Transverse colon (tissue), 4 donors: ENCODE results near the gene PLK2. TPM values are rescaled to one million over a fixed set of nuclear protein-coding genes. Genes with fewer than 3 reads are reported as not detected.
A peak's percentile ranks its signal among the peaks of the same experiment; 100 is the strongest.

Source experiments
- DNase-seq: peaks from one replicate; pipeline ENCODE4 v3.0.0-alpha.2; 2019
- H3K27ac ChIP-seq, 4 donors: fragments of 200-600 bp; sonication (generic); 2 replicates each; pipeline ENCODE4 v1.5.1; 2016 to 2018; ENCODE audit warnings: inconsistent platforms in 4 of 4
- H3K27me3 ChIP-seq: fragments of 200-600 bp; sonication (generic); 2 replicates; pipeline ENCODE4 v1.5.1; 2017; ENCODE audit warnings: inconsistent platforms
- H3K36me3 ChIP-seq, 4 donors: fragments of 200-600 bp; sonication (generic); 2 replicates each; pipeline ENCODE4 v1.5.1; 2017 to 2019; ENCODE audit warnings: inconsistent platforms in 4 of 4
- H3K4me1 ChIP-seq, 4 donors: fragments of 200-600 bp; sonication (generic); 2 replicates each; pipeline ENCODE4 v1.5.1; 2017 to 2020; ENCODE audit warnings: inconsistent platforms in 4 of 4
- H3K4me3 ChIP-seq, 4 donors: fragments of 200-600 bp; sonication (generic); 1 replicate in 1 of 4; 2 replicates in 3 of 4; pipeline versions ENCODE4 v1.5.1 to v1.6.1; 2017 to 2019; ENCODE audit warnings: inconsistent platforms in 4 of 4
- H3K9me3 ChIP-seq, 2 donors: fragments of 200-600 bp; sonication (generic); 2 replicates each; pipeline ENCODE4 v1.5.1; 2017 to 2019; ENCODE audit warnings: inconsistent platforms in 2 of 2
- CTCF ChIP-seq, 5 experiments: fragments of 200-600 bp in 3 of 5; fragments of 450-650 bp in 2 of 5; sonication (generic) in 3 of 5; IDR thresholded peaks; 1 replicate in 2 of 5; 2 replicates in 3 of 5; pipeline ENCODE4 v1.5.1; 2016 to 2017; ENCODE audit warnings: antibody characterized with exemption in 5 of 5, inconsistent platforms in 3 of 5, mild to moderate bottlenecking in 2 of 5, moderate library complexity in 1 of 5
- EP300 ChIP-seq: sonication (generic); formaldehyde crosslinking; IDR thresholded peaks from one replicate; pipeline ENCODE4 v1.6.1; 2017; ENCODE audit warnings: antibody characterized with exemption, low read depth
- POLR2A ChIP-seq: fragments of 450-650 bp; IDR thresholded peaks from one replicate; pipeline ENCODE4 v1.6.1; 2016; ENCODE audit warnings: antibody characterized with exemption, mild to moderate bottlenecking, moderate library complexity
- POLR2AphosphoS5 ChIP-seq, 3 donors: sonication (generic); formaldehyde crosslinking; IDR thresholded peaks; one replicate each; pipeline ENCODE4 v1.6.1; 2016; ENCODE audit warnings: antibody characterized with exemption in 3 of 3
- WGBS, 2 donors: methylation state at CpG; one replicate each; pipeline ENCODE4 v1.1.5; 2018; ENCODE audit warnings: low coverage in 1 of 2; 5-methylcytosine and 5-hydroxymethylcytosine counted together
- in situ Hi-C, 4 donors: fragments of 200-750 bp; cut with MboI; loops; one replicate each; pipeline versions ENCODE4 v1.15.0 to v1.15.1; 2017; ENCODE audit warnings: low sequenced_read_pairs in 3 of 4, low pct_ligation_motif_present in 1 of 4, low pct_unique_long_range_greater_than_20kb in 1 of 4
- intact Hi-C: fragments of 100-400 bp; cut with DNase I; formaldehyde crosslinking; loops from one replicate; pipeline ENCODE4 v1.15.1; 2023; ENCODE audit warnings: low total_unique reads
- total RNA-seq, 4 donors: library from RNA; depleted of rRNA; stranded (reverse); fragments of >200 nt; gene quantifications; one replicate each; pipeline ENCODE4 v1.1.0, GENCODE V29; 2016

The PLK2 gene
- total RNA-seq, 4 donors from 2014 or later: 6.0 to 78.6 (median 40.6) TPM

DNA sequence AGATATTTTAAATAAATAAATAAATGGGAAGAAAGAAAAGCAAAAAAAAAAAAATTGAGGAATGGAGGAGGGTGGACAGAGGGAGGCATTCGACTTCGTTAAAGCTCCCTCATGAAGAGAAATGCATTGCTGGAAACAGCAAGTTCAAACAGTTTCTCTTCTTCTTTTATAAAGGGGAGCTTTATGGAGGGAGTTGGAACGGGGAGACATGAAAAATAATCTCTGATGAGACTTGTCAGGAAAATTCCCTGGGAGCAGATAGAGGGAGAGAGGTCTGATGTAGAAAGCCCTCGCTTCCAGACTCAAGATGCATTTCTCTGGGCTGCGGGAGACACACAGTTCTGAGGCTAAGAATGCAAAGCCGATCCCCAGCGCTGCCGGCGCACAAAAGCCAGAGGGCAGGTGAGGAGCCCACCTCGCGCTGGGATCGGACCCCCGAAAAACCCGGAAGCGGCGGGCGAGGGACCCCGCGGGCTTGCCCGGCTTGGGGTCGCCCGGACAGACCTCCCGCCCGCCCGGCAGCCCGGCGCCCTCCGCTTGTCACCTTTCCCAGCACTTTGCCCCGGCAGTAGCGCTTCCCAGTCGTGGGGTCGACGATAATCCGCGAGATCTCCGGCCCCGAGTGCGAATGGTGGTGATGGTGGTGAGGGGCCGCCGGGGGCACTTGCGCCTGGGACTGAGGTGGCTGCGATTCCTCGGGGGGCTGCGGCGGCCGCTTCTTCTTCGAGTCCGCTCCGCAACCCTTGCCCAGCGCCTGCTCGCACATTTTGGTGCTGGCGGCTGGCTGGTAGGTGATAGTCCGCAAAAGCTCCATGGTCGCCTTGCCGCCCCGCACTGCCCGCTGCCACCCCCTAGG, 512 bp downstream of the PLK2 start:
- TF ChIP-seq EP300: no peak
- no peak for TF ChIP-seq CTCF (IDR thresholded peaks at IDR 0.05)
- TF ChIP-seq POLR2AphosphoS5 (IDR thresholded peaks at IDR 0.05): no peak
- no peak for TF ChIP-seq POLR2A
- H3K4me3 ChIP-seq: peak overlapping the region; percentile 76 to 90 (median 82)
- peak; percentile 29 for DNase-seq
- intact Hi-C loops (loop anchor here (1.0 to 5.0 kb wide), 3 partner anchors 682 to 1282 kb away; no protein-coding TSS in a partner anchor), in situ Hi-C loops (loop anchor here (10.0 to 25.0 kb wide), 7 partner anchors 572 to 1165 kb away; no protein-coding TSS in a partner anchor)
- peaks cover 0 to 9% (median 0%) of the 10 kb centered on the region in 4 donors for H3K36me3 ChIP-seq
- H3K27ac ChIP-seq: peak overlapping the region; percentile 93 to 97 (median 96)
- WGBS, 2 donors: 0 to 1% methylated on average over 4 to 30 of the region's 57 CpGs
- no peaks in the 10 kb centered on the region for H3K27me3 ChIP-seq
- peaks cover 0 to 27% (median 10%) of the 10 kb centered on the region in 4 donors for H3K4me1 ChIP-seq
- no peaks in the 10 kb centered on the region for H3K9me3 ChIP-seq

GRCh38 chr5:58458743-58459145, 1.1 kb downstream of the PLK2 start:
- Histone ChIP-seq H3K36me3 (peaks cover 0 to 9% (median 0%) of the 10 kb centered on the region in 4 donors), H3K27ac (peak overlapping the region; percentile 93 to 97 (median 96)), H3K27me3 (no peaks in the 10 kb centered on the region), H3K9me3 (no peaks in the 10 kb centered on the region), H3K4me3 (peak overlapping the region in 3 of 4 donors; percentile 80 to 90 (median 85)), H3K4me1 (peaks cover 0 to 33% (median 13%) of the 10 kb centered on the region in 4 donors)
- no peak for TF ChIP-seq CTCF (IDR thresholded peaks at IDR 0.05)
- TF ChIP-seq POLR2A: no peak
- no peak for TF ChIP-seq EP300
- TF ChIP-seq POLR2AphosphoS5 (IDR thresholded peaks at IDR 0.05): no peak
- no peak for DNase-seq
- WGBS, 2 donors: 13 to 15% methylated on average over 8 to 9 of the region's 9 CpGs
- in situ Hi-C loops (loop anchor here (10.0 to 25.0 kb wide), 5 partner anchors 571 to 1154 kb away; no protein-coding TSS in a partner anchor), intact Hi-C loops (loop anchor here (5.0 kb wide), 1 partner anchor 1281 kb away; no protein-coding TSS in a partner anchor)

DNA sequence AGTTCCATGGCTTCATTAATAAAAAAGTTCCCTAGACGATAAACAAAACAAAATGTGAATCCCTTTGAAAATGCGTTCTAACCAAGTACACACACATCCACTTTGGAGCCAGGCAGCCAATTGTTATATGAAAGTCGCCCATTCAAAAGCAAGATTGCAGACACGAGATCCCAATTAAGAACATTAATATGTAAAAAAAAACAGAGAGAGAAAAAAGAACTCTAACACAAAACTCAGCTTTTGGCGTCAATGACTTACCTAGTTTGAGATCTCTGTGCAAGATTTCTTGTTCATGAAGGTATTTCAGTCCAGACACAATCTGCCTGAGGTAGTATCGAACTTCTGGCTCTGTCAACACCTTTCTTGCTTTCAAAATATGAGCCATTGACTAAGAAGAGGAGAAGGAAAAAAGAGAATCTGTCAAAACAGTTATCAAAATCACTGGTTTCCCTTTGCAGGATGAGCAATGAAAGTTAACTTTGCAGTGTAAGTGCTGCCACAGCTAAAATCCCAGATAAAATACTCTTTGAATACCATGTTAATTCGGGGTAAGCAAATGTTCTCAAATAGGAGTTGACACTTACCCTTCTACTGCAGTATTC, 1.6 kb downstream of the PLK2 start:
- Histone ChIP-seq H3K4me3 (peak overlapping the region in 3 of 4 donors; percentile 80 to 90 (median 85)), H3K27ac (peak overlapping the region; percentile 93 to 97 (median 96)), H3K27me3 (no peaks in the 10 kb centered on the region), H3K36me3 (peaks cover 0 to 9% (median 0%) of the 10 kb centered on the region in 4 donors), H3K4me1 (peaks cover 0 to 38% (median 13%) of the 10 kb centered on the region in 4 donors), H3K9me3 (no peaks in the 10 kb centered on the region)
- 62 to 71% methylated on average over 6 to 7 of the region's 7 CpGs for WGBS, 2 donors
- TF ChIP-seq POLR2A (no peak), EP300 (no peak), POLR2AphosphoS5 (IDR thresholded peaks at IDR 0.05) (no peak), CTCF (IDR thresholded peaks at IDR 0.05) (no peak)
- no peak for DNase-seq
- in situ Hi-C loops: loop anchor here (10.0 to 25.0 kb wide), 5 partner anchors 571 to 1153 kb away; no protein-coding TSS in a partner anchor
- intact Hi-C loops: loop anchor here (5.0 kb wide), 1 partner anchor 1281 kb away; no protein-coding TSS in a partner anchor

GRCh38 chr5:58457050-58457449, 2.8 kb downstream of the PLK2 start:
- Histone ChIP-seq H3K4me3 (peak overlapping the region in 1 of 4 donors; percentile 80), H3K9me3 (no peaks in the 10 kb centered on the region), H3K27me3 (no peaks in the 10 kb centered on the region), H3K27ac (peak overlapping the region in 1 of 4 donors; percentile 5), H3K36me3 (peaks cover 0 to 9% (median 0%) of the 10 kb centered on the region in 4 donors), H3K4me1 (peaks cover 0 to 32% (median 10%) of the 10 kb centered on the region in 4 donors)
- TF ChIP-seq EP300 (no peak), CTCF (IDR thresholded peaks at IDR 0.05) (no peak), POLR2AphosphoS5 (IDR thresholded peaks at IDR 0.05) (no peak), POLR2A (no peak)
- no peak for DNase-seq
- intact Hi-C loops: loop anchor here (5.0 kb wide), 1 partner anchor 1280 kb away; no protein-coding TSS in a partner anchor
- in situ Hi-C loops: loop anchor here (10.0 to 25.0 kb wide), 5 partner anchors 570 to 1152 kb away; no protein-coding TSS in a partner anchor
- WGBS, 2 donors: 77 to 81% methylated on average over 2 to 4 of the region's 4 CpGs
